K562 (cell line): ENCODE measurements around the gene RBMS3. TPM values are rescaled to one million over a fixed set of nuclear protein-coding genes. Genes with fewer than 3 reads are reported as not detected.

Experiments used
- ATAC-seq: fragments of 200-7000 bp; cut with Tn5 transposase; 3 replicates; pipeline ENCODE4 v1.9.1; 2020; ENCODE audit warnings: moderate library complexity
- BruUV-seq: library from RNA; stranded (reverse); fragments of 400-500 nt; replicated peaks from 2 replicates; lab custom pipeline; 2021; lab: Mats Ljungman, UMichigan
- CTCF ChIA-PET: fragments of 300-600 bp; formaldehyde crosslinking; extraction: SDS; loops from one replicate; lab custom pipeline; 2021; ENCODE audit warnings: low intra/inter-chr PET ratio; lab: Yijun Ruan, JAX
- POLR2A ChIA-PET: fragments of 300-600, 350-650 bp; sonication (Branson Sonifier 250); formaldehyde crosslinking; extraction: SDS; loops from one replicate; lab custom pipeline; 2021; ENCODE audit warnings: antibody characterized with exemption, inconsistent platforms; lab: Yijun Ruan, JAX
- DNase-seq, 4 experiments: peaks; one replicate each; pipeline versions ENCODE4 v3.0.0 to v3.0.0-alpha.2; 2011 to 2018; ENCODE audit warnings: low spot score in 3 of 4, mixed read lengths in 3 of 4; ENCODE audit errors: extremely low read depth in 1 of 4
- FAIRE-seq: peaks from 2 replicates; lab custom pipeline; 2011; peaks lifted over from hg19 to GRCh38; lab: Jason Lieb, UNC
- H2AFZ ChIP-seq: 2 replicates; pipeline ENCODE4 v1.6.0; 2011; ENCODE audit warnings: low read depth, low read length, control low read depth, inconsistent platforms
- H3K27ac ChIP-seq: fragments of 200-600 bp; 3 replicates; pipeline ENCODE4 v1.8.0; 2011; ENCODE audit warnings: low read depth, mild to moderate bottlenecking, control low read depth, inconsistent platforms, low read length, moderate library complexity, mixed read lengths; ENCODE audit errors: extremely low read depth
- H3K27me3 ChIP-seq, 2 experiments: fragments of 300-600 bp in 1 of 2; 2 replicates in 1 of 2; 3 replicates in 1 of 2; pipeline versions ENCODE4 v1.6.0 to v1.8.0; 2011; ENCODE audit warnings: inconsistent platforms in 2 of 2, low read length in 2 of 2, mild to moderate bottlenecking in 1 of 2, mixed read lengths in 1 of 2, moderate library complexity in 1 of 2; ENCODE audit not compliant: control insufficient read depth in 2 of 2, insufficient read depth in 2 of 2
- H3K36me3 ChIP-seq: fragments of 300-600 bp; 3 replicates; pipeline ENCODE4 v1.8.0; 2011; ENCODE audit warnings: mild to moderate bottlenecking, low read length, inconsistent platforms; ENCODE audit not compliant: control insufficient read depth, insufficient read depth
- H3K4me1 ChIP-seq, 2 experiments: fragments of 200-600 bp in 1 of 2; replicated peaks in 1 of 2; 2 replicates in 1 of 2; 3 replicates in 1 of 2; pipeline versions ENCODE4 v1.5.1 to v1.8.0; 2011; ENCODE audit warnings: inconsistent platforms in 2 of 2, low read length in 2 of 2, mild to moderate bottlenecking in 1 of 2, mixed read lengths in 1 of 2, moderate library complexity in 1 of 2; ENCODE audit not compliant: control insufficient read depth in 2 of 2, insufficient read depth in 2 of 2
- H3K4me2 ChIP-seq: 2 replicates; pipeline ENCODE4 v1.6.1; 2011; ENCODE audit warnings: low read length, control low read depth, inconsistent platforms, mixed read lengths; ENCODE audit not compliant: insufficient read depth
- H3K4me3 ChIP-seq: fragments of 200-600 bp; sonication (generic), shearing (Covaris generic); 2 replicates; pipeline ENCODE4 v1.5.1; 2016; ENCODE audit warnings: control low read depth, inconsistent platforms
- H3K79me2 ChIP-seq: fragments of 200-600 bp; 3 replicates; pipeline ENCODE4 v1.8.0; 2011; ENCODE audit warnings: low read length, inconsistent platforms; ENCODE audit not compliant: control insufficient read depth, insufficient read depth
- H3K9ac ChIP-seq, 2 experiments: 2 replicates each; pipeline versions ENCODE4 v1.6.0 to v1.6.1; 2011; ENCODE audit warnings: low read depth in 2 of 2, low read length in 2 of 2, control low read depth in 1 of 2, inconsistent platforms in 1 of 2, mild to moderate bottlenecking in 1 of 2, mixed read lengths in 1 of 2; ENCODE audit not compliant: insufficient read depth in 1 of 2
- H3K9me1 ChIP-seq: one replicate; pipeline ENCODE4 v1.6.0; 2011; ENCODE audit warnings: inconsistent platforms, mild to moderate bottlenecking, low read length, moderate library complexity; ENCODE audit not compliant: control insufficient read depth, insufficient read depth
- H3K9me3 ChIP-seq: replicated peaks from 2 replicates; pipeline ENCODE4 v1.5.1; 2011; ENCODE audit warnings: low read depth, low read length, inconsistent platforms; ENCODE audit not compliant: control insufficient read depth, insufficient read depth
- H4K20me1 ChIP-seq: replicated peaks from 2 replicates; pipeline ENCODE4 v1.6.1; 2011; ENCODE audit warnings: low read length, inconsistent platforms, mixed read lengths; ENCODE audit not compliant: control insufficient read depth, insufficient read depth
- BCLAF1 ChIP-seq, 2 experiments: fragments of 450-650 bp in 1 of 2; IDR thresholded peaks; 2 replicates each; pipeline ENCODE4 v1.6.1; 2011 to 2017; ENCODE audit warnings: low read depth in 2 of 2, antibody characterized with exemption in 1 of 2, borderline replicate concordance in 1 of 2, low read length in 1 of 2, mild to moderate bottlenecking in 1 of 2, mixed read lengths in 1 of 2; ENCODE audit not compliant: control insufficient read depth in 1 of 2
- CC2D1A ChIP-seq: fragments of 450-650 bp; IDR thresholded peaks from 2 replicates; pipeline ENCODE4 v1.6.1; 2017; ENCODE audit warnings: mild to moderate bottlenecking
- CREB3L1 ChIP-seq: fragments of 450-650 bp; IDR thresholded peaks from 2 replicates; pipeline ENCODE4 v1.6.1; 2014; ENCODE audit warnings: low read depth, mild to moderate bottlenecking, moderate library complexity, borderline replicate concordance
- E2F8 ChIP-seq: fragments of 450-650 bp; IDR thresholded peaks from 2 replicates; pipeline ENCODE4 v1.7.1; 2018; ENCODE audit warnings: mild to moderate bottlenecking, low read depth; ENCODE audit not compliant: partially characterized antibody
- ERF ChIP-seq: fragments of 450-650 bp; formaldehyde crosslinking; IDR thresholded peaks from 2 replicates; pipeline ENCODE4 v1.4.0; 2020; ENCODE audit warnings: mild to moderate bottlenecking, mixed read lengths
- HMBOX1 ChIP-seq: sonication (generic); IDR thresholded peaks from 2 replicates; pipeline ENCODE4 v1.6.1; 2016
- RFX5 ChIP-seq: IDR thresholded peaks from 2 replicates; pipeline ENCODE4 v1.6.1; 2011; ENCODE audit warnings: low read depth, mild to moderate bottlenecking, improper control_type of control experiment, low read length
- TCF7 ChIP-seq: sonication (generic); IDR thresholded peaks from 2 replicates; pipeline ENCODE4 v1.6.1; 2016; ENCODE audit warnings: antibody characterized with exemption, borderline replicate concordance
- ZNF696 ChIP-seq: fragments of 250-450 bp; sonication (Bioruptor Pico); conservative IDR thresholded peaks from 2 replicates; pipeline ENCODE4 v1.4.0; 2020; ENCODE audit warnings: mild to moderate bottlenecking, moderate library complexity
- WGBS: fragments of 100-300 bp; shearing (Covaris generic); methylation state at CpG from one replicate; pipeline ENCODE4 v1.1.6; 2016; ENCODE audit warnings: low coverage, mixed read lengths; ENCODE audit not compliant: insufficient coverage; ENCODE audit errors: missing lambda C conversion rate; 5-methylcytosine and 5-hydroxymethylcytosine counted together
- in situ Hi-C: fragments of 300-500 bp; cut with MboI; formaldehyde crosslinking; loops from 4 replicates; pipeline ENCODE4 v1.15.0; 2018; ENCODE audit warnings: inconsistent platforms, mixed read lengths
- intact Hi-C: fragments of 100-400 bp; cut with micrococcal nuclease; formaldehyde crosslinking; loops from 2 replicates; pipeline ENCODE4 v1.14.2; 2022
- polyA plus RNA-seq, 8 experiments: library from polyadenylated mRNA; depleted of rRNA in 4 of 8; stranded (reverse) in 5 of 8; unstranded in 3 of 8; fragments of >200 nt; fragmentation: Nextera tagmentation in 2 of 8; fragmentation: Illumina TruSeq in 1 of 8; extraction: Ambion mirVana in 2 of 8; extraction: Trizol in 1 of 8; gene quantifications; 2 replicates each; pipeline versions ENCODE4 v1.2.1 to v1.2.3, GENCODE V29; 2011 to 2014; ENCODE audit warnings: inconsistent platforms in 1 of 8, missing spikeins in 1 of 8
- total RNA-seq, 7 experiments: library from RNA; depleted of rRNA in 6 of 7; stranded (reverse); fragments of >200 nt in 6 of 7; fragmentation: Illumina TruSeq in 2 of 7; extraction: Trizol in 2 of 7; gene quantifications; 2 replicates each; pipeline versions ENCODE4 v1.2.1 to v1.2.3, GENCODE V29; 2011 to 2021; ENCODE audit warnings: low replicate concordance in 1 of 7
- TF ChIP-seq, protein P1 (sequence below): fragments of 250-450 bp; sonication (Bioruptor Pico); IDR thresholded peaks from 2 replicates; pipeline ENCODE4 v1.4.0; 2020; ENCODE audit warnings: mild to moderate bottlenecking

RBMS3 gene
- total and polyA plus RNA-seq, 9 of the 15 experiments (the other 6 are each of a cell fraction or from before 2014, with no cell fraction given) = 0.20 TPM; not detected in 8

DNA sequence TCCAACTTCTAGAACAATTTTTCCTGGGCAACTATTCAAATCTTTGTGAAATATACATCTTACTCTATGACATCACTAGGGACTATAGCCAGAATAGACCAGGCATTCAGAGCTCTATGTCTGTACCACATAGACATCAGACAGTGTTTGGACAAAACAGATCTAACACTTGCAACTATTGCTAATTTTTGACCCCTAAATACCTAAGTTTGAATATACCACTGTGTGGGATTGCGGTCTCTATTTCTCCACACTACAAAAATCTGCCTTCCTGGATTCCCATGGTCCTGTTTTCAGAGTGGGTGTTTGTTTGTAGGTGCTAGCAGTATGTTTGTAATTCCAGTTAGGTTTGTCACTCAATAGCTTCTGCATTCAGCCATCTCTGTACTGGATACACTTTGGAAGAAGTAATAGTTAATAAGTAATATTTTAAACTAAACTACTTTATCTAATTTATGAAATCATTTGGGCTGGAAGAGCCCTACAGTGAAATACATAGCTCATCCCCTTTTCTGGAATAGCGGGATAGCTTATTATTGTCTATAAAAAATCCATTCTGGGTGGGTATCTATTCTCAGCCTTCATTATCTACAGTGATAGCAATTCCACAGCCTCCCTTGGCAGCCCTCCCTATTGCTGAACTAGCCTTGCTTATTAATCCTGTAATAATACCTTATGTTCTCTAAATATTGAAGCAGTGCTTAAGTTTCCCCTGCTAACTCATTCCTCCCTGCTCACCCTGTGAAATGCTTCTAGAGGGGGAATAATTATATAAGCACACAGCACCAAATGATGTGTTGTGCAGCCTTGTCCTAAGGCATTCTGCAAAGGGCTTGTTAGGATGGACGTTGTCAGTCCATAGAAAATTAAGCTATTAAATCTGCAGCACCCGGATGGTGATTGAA is 49.4 kb downstream of the RBMS3 start:
- ChIA-PET CTCF (no interaction called here), POLR2A (no interaction called here)
- intact Hi-C loops = no loop called here
- in situ Hi-C loops = no loop called here
- H3K9me3 ChIP-seq = no peaks in the 10 kb centered on the region
- H3K4me1 ChIP-seq = no peaks in the 10 kb centered on the region
- no peak for DNase-seq
- no peaks in the 10 kb centered on the region for H3K36me3 ChIP-seq
- no TSS peak for BruUV-seq
- H2AFZ ChIP-seq = no peak overlapping the region
- no peak for ATAC-seq
- H3K27me3 ChIP-seq = no peaks in the 10 kb centered on the region
- no peaks in the 10 kb centered on the region for H4K20me1 ChIP-seq
- H3K79me2 ChIP-seq = no peaks in the 10 kb centered on the region
- H3K9me1 ChIP-seq = no peaks in the 10 kb centered on the region
- no peak for FAIRE-seq
- H3K27ac ChIP-seq = no peak overlapping the region
- 5% methylated on average over 4 of the region's 4 CpGs for WGBS
- H3K4me2 ChIP-seq = no peak overlapping the region
- no peak overlapping the region for H3K4me3 ChIP-seq
- H3K9ac ChIP-seq = no peak overlapping the region
- TF ChIP-seq CREB3L1 = no peak
- no peak for TF ChIP-seq CC2D1A
- TF ChIP-seq E2F8 = no peak
- TF ChIP-seq, protein P1, sequence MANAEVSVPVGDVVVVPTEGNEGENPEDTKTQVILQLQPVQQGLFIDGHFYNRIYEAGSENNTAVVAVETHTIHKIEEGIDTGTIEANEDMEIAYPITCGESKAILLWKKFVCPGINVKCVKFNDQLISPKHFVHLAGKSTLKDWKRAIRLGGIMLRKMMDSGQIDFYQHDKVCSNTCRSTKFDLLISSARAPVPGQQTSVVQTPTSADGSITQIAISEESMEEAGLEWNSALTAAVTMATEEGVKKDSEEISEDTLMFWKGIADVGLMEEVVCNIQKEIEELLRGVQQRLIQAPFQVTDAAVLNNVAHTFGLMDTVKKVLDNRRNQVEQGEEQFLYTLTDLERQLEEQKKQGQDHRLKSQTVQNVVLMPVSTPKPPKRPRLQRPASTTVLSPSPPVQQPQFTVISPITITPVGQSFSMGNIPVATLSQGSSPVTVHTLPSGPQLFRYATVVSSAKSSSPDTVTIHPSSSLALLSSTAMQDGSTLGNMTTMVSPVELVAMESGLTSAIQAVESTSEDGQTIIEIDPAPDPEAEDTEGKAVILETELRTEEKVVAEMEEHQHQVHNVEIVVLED = no peak
- no peak for TF ChIP-seq BCLAF1 (IDR thresholded peaks at IDR 0.05; ENCODE audit: borderline replicate concordance in 1 of 2, control insufficient read depth in 1 of 2, low read depth in 2 of 2, low read length in 1 of 2)
- TF ChIP-seq HMBOX1 = no peak
- no peak for TF ChIP-seq RFX5
- no peak for TF ChIP-seq TCF7
- TF ChIP-seq ERF (CRISPR knock-in tag) = no peak
- TF ChIP-seq ZNF696 (CRISPR knock-in tag) = no peak
